GM21619 (cell line): ENCODE results near the gene SPINT4.
"Not testable (repeated sequence)": the region's sequence is repeated elsewhere in the genome, so short reads cannot be mapped to it uniquely, and the experiment has no call there.

Source experiments
- ATAC-seq: cut with Tn5 transposase; IDR thresholded peaks from one replicate; pipeline ENCODE4 v1.9.1; 2021; ENCODE audit not compliant: unreplicated experiment

Gene SPINT4

DNA sequence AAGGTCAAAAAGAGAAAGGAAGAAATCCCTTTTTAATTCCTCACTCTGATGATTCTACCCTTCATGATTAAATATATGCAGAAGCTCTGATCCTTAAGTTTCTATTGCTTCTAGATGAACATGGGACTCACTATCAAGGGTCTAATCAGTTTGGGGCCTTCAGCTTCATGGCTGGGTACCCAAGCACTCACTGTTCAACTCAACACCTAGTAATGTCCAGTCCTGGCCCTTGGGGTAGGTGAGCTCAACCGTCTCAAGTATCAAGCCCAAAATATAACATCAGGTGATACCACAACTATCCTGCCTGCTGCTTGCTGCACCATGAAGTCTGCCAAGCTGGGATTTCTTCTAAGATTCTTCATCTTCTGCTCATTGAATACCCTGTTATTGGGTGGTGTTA, at the start of gene SPINT4:
Gene SPINT4 (plus strand): TSS at position 301 of the 400 bp plus-strand sequence. CDS start 21 bp downstream, at position 322.
- no peak for ATAC-seq

DNA sequence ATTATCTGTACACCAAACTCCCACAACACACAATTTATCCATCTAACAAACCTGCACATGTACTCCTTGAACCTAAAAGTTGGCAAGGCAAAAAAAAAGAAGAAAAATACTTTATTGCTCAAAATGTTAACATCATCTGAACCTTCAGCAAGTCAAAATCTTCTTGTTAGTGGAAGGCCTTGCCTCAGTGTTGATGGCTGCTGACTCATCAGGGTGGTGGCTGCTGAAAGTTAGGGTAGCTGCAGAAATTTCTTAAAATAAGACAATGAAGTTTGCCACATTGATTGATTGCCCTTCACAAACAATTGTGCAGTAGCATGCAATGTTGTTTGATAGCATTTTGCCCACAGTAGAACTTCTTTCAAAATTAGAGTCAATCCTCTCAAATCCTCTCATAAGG, 49.4 kb upstream of the SPINT4 start:
- no peak for ATAC-seq

DNA sequence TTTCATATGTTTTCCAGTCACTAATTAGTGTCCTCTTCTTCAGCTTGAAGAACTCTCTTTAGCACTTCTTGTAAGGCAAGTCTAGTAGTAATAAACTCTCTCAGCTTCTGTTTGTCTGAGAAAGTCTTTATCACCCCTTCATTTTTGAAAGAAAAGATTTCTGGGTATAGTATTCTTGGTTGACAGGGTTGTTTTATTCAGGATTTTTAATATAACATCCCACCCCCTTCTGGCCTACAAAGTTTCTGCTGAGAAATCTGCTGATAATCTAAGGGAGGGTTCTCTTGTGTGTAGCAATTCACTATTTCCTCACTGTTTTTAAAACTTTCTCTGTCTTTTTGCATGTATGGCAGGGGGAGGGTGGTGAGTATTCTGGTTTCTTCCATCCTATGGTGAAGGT, 42.5 kb upstream of the SPINT4 start:
- ATAC-seq, result no peak

DNA sequence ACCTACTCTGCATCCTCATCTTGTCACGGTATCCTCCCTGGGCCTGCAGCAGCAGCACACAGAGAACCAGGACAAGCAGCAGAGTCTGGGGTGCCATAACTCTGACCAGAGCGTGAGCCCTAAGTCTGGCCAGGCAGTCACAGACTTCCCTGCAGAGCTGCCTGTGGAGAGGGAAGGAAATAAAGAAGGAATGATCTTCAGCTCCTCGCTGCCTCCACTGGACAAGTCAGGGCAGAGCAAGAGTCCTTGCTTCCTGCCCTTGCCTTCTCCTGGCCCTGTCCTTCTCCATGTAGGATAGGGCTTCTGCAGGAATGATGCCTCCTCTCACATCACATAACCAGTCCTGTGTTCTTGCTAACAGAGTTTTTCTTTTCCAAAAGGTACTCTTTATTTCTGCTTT, 36.3 kb upstream of the SPINT4 start:
- no peak for ATAC-seq

- not testable (repeated sequence) for ATAC-seq
These were observed 28.8 kb upstream of the SPINT4 start for GRCh38 chr20:45693346-45693745.

GRCh38 chr20:45695496-45695895, 26.7 kb upstream of the SPINT4 start:
- ATAC-seq, result no peak

GRCh38 chr20:45701104-45701503, 21.0 kb upstream of the SPINT4 start:
- ATAC-seq, result no peak

GRCh38 chr20:45701873-45702272, 20.3 kb upstream of the SPINT4 start, which contains the start of gene WFDC13:
Gene WFDC13, plus strand, starts transcription at chr20:45702038. Its CDS starts 86 bp downstream, at chr20:45702124.
- no peak for ATAC-seq

- ATAC-seq, result no peak
These were observed 17.0 kb upstream of the SPINT4 start, which contains the start of gene WFDC10B for GRCh38 chr20:45704969-45705637. Gene WFDC10B, minus strand, starts transcription at chr20:45705019. Its CDS starts 19,027 bp downstream, at chr20:45685992.

- ATAC-seq, result not testable (repeated sequence)
These were observed 5.9 kb upstream of the SPINT4 start for GRCh38 chr20:45716141-45716688.

- ATAC-seq, result no peak
These were observed 3.0 kb downstream of the SPINT4 start for GRCh38 chr20:45725134-45725533.

- no peak for ATAC-seq
These were observed 4.9 kb downstream of the SPINT4 start for GRCh38 chr20:45727044-45727443.

GRCh38 chr20:45732199-45732598, 10.1 kb downstream of the SPINT4 start:
- ATAC-seq, result no peak

GRCh38 chr20:45735552-45735951, 13.4 kb downstream of the SPINT4 start:
- no peak for ATAC-seq

DNA sequence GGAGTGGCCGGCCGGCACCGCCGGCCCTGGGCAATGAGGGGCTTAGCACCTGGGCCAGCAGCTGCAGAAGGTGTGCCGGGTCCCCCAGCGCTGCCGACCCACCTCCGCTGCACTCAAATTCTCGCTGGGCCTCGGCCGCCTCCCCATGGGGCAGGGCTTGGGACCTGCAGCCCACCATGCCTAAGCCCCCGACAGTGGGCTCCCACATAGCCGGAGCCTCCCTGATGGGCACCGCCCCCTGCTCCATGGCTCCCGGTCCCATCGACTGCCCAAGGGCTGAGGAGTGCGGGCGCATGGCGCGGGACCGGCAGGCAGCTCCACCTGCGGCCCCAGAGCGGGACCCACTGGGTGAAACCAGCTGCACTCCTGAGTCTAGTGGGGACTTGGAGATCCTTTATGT, 13.8 kb downstream of the SPINT4 start:
- no peak for ATAC-seq

DNA sequence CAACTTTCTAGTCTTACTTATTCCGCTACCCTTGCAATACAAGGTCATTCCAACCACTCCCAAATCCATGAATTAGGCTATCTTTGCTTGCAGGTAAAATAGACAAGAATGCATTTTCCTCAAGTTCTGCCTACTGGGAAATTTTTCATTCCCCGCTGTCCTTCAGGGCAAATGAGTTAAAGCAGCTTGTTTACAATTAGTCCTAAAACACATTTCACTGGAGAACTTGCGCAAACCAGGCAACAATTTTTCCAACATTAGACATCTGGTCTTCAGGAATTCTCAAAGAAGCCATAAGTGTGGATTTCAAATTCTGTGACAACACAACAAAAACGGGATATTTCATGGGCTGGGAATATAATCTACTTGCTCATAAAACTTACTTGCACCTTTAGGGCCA, 20.4 kb downstream of the SPINT4 start:
- ATAC-seq, result no peak

DNA sequence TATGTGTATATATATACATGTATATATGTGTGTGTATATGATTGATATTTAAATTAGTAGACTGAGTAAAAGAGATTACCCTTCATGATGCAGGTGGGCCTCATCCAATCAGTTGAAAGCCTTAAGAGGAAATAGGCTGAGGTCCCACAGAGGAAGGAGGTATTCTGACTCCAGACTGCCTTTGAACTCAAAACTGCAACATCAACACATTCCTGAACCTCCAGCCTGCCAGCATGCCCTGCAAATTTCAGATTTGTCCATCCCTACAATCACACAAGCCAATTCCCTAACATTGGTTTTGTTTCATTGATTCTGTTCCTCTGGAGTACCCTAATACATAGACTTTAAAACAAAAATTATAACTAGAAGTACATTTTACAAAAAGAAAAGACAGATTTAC, 22.9 kb downstream of the SPINT4 start:
- no peak for ATAC-seq

- ATAC-seq, result no peak
These were observed 29.6 kb downstream of the SPINT4 start for GRCh38 chr20:45751721-45752120.

DNA sequence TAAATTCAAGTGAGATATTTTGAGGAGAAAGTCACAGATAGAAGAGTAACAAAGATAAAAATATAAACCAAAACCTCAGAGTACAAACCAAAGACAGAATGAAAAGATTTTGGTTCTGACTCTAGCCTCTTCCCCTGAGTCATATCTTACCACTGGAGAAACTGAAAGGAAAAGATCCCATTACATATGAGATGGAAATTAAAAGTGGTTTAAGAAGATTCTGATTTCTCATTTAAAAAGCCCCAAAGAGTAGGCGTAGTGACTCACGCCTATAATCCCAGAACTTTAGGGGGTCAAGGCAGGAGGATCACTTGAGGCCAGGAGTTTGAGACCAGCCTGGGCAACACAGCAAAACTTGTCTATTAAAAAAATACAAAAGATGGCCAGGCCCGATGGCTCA, 30.6 kb downstream of the SPINT4 start:
- no peak for ATAC-seq

DNA sequence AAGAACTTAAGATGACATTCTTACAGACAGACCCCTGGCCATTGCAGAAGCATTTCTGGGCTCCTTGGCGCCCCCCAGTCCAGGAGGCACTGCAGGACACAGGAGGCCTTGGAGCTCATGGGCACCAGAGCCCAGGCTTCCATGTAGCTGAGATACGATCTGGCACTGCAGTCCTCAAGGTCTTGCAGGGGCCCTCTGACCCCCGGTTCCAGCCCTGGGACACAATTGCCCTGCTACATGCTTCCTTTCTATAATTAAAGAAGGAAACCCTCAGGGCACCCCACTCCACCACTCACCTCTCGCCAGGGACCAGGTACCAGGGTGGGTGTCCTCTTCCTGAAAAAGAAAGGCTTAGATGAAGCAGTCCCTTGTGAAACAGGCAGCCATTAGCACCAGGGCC, 35.9 kb downstream of the SPINT4 start:
- no peak for ATAC-seq

- not testable (repeated sequence) for ATAC-seq
These were observed 37.8 kb downstream of the SPINT4 start for GRCh38 chr20:45759921-45760320.

DNA sequence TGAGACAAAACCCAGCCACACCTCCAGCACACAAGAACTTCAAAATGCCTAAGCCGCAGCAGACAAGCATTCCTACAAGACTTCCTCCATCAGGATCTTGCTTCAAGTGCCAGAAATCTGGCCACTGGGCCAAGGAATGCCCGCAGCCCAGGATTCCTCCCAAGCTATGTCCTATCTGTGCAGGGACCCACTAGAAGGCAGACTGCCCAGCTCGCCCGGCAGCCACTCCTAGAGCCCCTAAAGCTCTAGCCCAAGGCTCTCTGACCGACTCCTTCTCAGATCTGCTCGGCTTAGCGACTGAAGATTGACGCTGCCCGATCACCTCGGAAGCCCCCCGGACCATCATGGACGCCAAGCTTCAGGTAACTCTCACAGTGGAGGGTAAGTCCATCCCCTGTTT, 39.8 kb downstream of the SPINT4 start:
- ATAC-seq, result not testable (repeated sequence)
